AG08395 (cell line): ENCODE data around the gene BCORL1.

Source experiments
- DNase-seq: peaks from one replicate; pipeline ENCODE4 v3.0.0; 2012; ENCODE audit warnings: mixed read lengths, low spot score

BCORL1 gene

GRCh38 chrX:129982300-129983251, at the start of gene BCORL1:
TSS of gene BCORL1 (plus strand) at chrX:129982635. CDS start at chrX:130005232, 22,597 bp downstream.
- peak; percentile 93 for DNase-seq

- DNase-seq = no peak
These were observed 49.6 kb upstream of the BCORL1 start for GRCh38 chrX:129932821-129933321.

GRCh38 chrX:129933700-129934099, 48.7 kb upstream of the BCORL1 start:
- DNase-seq = no peak

GRCh38 chrX:129934461-129934860, 48.0 kb upstream of the BCORL1 start:
- no peak for DNase-seq

GRCh38 chrX:129934952-129935351, 47.5 kb upstream of the BCORL1 start:
- DNase-seq = no peak

GRCh38 chrX:129938081-129938480, 44.4 kb upstream of the BCORL1 start:
- no peak for DNase-seq

GRCh38 chrX:129939986-129940385, 42.4 kb upstream of the BCORL1 start:
- DNase-seq = no peak

- DNase-seq = no peak
These were observed 41.7 kb upstream of the BCORL1 start for GRCh38 chrX:129940721-129941120.

- peak; percentile 47 for DNase-seq
These were observed 37.3 kb upstream of the BCORL1 start for GRCh38 chrX:129945131-129945530.

GRCh38 chrX:129953334-129953648, 29.1 kb upstream of the BCORL1 start:
- no peak for DNase-seq

- no peak for DNase-seq
These were observed 28.6 kb upstream of the BCORL1 start for GRCh38 chrX:129953881-129954280.

- no peak for DNase-seq
These were observed 27.6 kb upstream of the BCORL1 start for GRCh38 chrX:129954804-129955203.

GRCh38 chrX:129955682-129956081, 26.8 kb upstream of the BCORL1 start:
- no peak for DNase-seq

GRCh38 chrX:129956145-129956544, 26.3 kb upstream of the BCORL1 start:
- no peak for DNase-seq

- no peak for DNase-seq
These were observed 25.7 kb upstream of the BCORL1 start for GRCh38 chrX:129956765-129957164.

- peak; percentile 50 for DNase-seq
These were observed 25.0 kb upstream of the BCORL1 start for GRCh38 chrX:129957241-129958082.

GRCh38 chrX:129958083-129958465, 24.4 kb upstream of the BCORL1 start:
- no peak for DNase-seq

- DNase-seq = no peak
These were observed 23.5 kb upstream of the BCORL1 start for GRCh38 chrX:129958814-129959492.

GRCh38 chrX:129959493-129959832, 23.0 kb upstream of the BCORL1 start:
- no peak for DNase-seq

GRCh38 chrX:129961180-129962083, 21.0 kb upstream of the BCORL1 start:
- peak; percentile 41 for DNase-seq

GRCh38 chrX:129963729-129964128, 18.7 kb upstream of the BCORL1 start:
- no peak for DNase-seq
